Measurements from ENCODE around the gene FADS2. TPM values are rescaled to one million over a fixed set of nuclear protein-coding genes. Genes with fewer than 3 reads are reported as not detected.
A peak's percentile ranks its signal among the peaks of the same experiment; 100 is the strongest.

The FADS2 gene
- total RNA-seq, 1 experiment from 2014 or later: 514 TPM

DNA sequence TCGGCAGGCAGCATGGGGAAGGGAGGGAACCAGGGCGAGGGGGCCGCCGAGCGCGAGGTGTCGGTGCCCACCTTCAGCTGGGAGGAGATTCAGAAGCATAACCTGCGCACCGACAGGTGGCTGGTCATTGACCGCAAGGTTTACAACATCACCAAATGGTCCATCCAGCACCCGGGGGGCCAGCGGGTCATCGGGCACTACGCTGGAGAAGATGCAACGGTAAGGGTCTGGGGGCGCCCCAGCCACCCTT lies 204 bp downstream of the FADS2 start:
- no peaks in the 10 kb centered on the region for H3K9me3 ChIP-seq (ENCODE audit: insufficient read depth, low read depth)
- DNase-seq: no peak
- H4K20me1 ChIP-seq (ENCODE audit: insufficient read depth): no peaks in the 10 kb centered on the region
- POLR2A ChIA-PET (ENCODE audit: unreplicated experiment): interaction anchor here (0.6 to 1.0 kb wide), 5 partner anchors 13 to 86 kb away, joined by 4 to 22 read pairs (median 4); partner anchors contain the start of genes FEN1 and TMEM258
- no peak overlapping the region for H2AFZ ChIP-seq
- H3K4me1 ChIP-seq (replicated peaks; ENCODE audit: insufficient read depth): no peaks in the 10 kb centered on the region
- H3K9me2 ChIP-seq (ENCODE audit: insufficient read depth): no peaks in the 10 kb centered on the region
- no peaks in the 10 kb centered on the region for H3K36me3 ChIP-seq (ENCODE audit: low read depth)
- H3K79me2 ChIP-seq (ENCODE audit: low read depth): no peaks in the 10 kb centered on the region
- intact Hi-C loops (cut with micrococcal nuclease; ENCODE audit: unreplicated experiment): loop anchor here (1.0 kb wide), 1 partner anchor 11 kb away; the partner anchor contains the start of gene FADS1
- no peak overlapping the region for H3K4me2 ChIP-seq
- CTCF ChIA-PET: interaction anchor here (1.3 kb wide), 1 partner anchor 31 kb away, joined by 8 read pairs; no protein-coding TSS in a partner anchor
- TF ChIP-seq EZH2 (IDR thresholded peaks at IDR 0.05; ENCODE audit: low read depth): no peak
- TF ChIP-seq, protein P1, sequence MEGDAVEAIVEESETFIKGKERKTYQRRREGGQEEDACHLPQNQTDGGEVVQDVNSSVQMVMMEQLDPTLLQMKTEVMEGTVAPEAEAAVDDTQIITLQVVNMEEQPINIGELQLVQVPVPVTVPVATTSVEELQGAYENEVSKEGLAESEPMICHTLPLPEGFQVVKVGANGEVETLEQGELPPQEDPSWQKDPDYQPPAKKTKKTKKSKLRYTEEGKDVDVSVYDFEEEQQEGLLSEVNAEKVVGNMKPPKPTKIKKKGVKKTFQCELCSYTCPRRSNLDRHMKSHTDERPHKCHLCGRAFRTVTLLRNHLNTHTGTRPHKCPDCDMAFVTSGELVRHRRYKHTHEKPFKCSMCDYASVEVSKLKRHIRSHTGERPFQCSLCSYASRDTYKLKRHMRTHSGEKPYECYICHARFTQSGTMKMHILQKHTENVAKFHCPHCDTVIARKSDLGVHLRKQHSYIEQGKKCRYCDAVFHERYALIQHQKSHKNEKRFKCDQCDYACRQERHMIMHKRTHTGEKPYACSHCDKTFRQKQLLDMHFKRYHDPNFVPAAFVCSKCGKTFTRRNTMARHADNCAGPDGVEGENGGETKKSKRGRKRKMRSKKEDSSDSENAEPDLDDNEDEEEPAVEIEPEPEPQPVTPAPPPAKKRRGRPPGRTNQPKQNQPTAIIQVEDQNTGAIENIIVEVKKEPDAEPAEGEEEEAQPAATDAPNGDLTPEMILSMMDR (conservative IDR thresholded peaks at IDR 0.05): no peak
- no peak overlapping the region for H3K4me3 ChIP-seq
- no TSS peak for BruUV-seq (replicated peaks)
- H3K27me3 ChIP-seq (ENCODE audit: insufficient read depth, low read depth): no peaks in the 10 kb centered on the region
- no peaks in the 10 kb centered on the region for H3F3A ChIP-seq (ENCODE audit: insufficient read depth, low read depth)
- H3K27ac ChIP-seq: no peak overlapping the region

DNA sequence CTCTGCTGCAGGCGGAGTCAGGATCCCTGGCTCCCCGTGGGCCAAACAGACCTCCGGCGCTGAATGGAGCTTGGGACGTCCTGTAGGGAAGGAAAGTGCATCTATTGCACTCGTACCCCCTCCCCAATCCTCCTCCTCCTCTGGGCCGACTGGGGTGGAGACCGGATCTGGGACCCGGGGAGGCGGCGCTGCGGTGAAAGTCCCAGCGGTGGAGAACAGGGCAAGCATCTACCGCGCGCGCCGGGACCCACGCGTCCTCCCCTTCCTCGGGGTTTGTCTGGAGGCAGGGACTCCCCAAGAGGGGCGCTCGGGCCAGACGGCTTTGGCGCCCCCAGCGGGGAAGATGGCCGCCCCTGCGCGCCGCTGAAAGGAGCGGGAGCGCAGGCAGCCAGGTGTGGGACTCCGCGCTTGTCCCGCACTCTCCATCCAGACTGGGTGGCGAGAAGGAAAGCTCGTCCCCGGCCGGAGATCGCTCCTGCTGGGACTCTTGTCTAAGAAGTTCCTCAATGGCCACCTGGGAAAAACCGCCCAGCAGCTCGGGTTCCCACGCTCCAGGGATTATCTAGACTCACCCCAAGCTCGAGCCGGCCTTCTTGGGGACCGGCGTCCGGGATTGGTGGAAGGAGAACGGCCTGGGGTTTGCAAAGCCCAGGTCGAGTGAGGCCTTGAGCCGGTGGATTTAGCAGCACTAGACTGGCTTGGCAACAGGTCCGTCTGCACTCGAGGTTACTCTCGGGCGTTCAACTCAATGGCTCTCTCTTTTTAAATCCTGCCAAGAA lies 718 bp downstream of the FADS2 start:
- H3K27ac ChIP-seq: no peak overlapping the region
- H3K36me3 ChIP-seq (ENCODE audit: low read depth): no peaks in the 10 kb centered on the region
- H3K4me2 ChIP-seq: no peak overlapping the region
- intact Hi-C loops (cut with micrococcal nuclease; ENCODE audit: unreplicated experiment): loop anchor here (1.0 kb wide), 1 partner anchor 12 kb away; the partner anchor contains the start of gene FADS1
- H3K9me3 ChIP-seq (ENCODE audit: insufficient read depth, low read depth): no peaks in the 10 kb centered on the region
- no peaks in the 10 kb centered on the region for H3K27me3 ChIP-seq (ENCODE audit: insufficient read depth, low read depth)
- no peaks in the 10 kb centered on the region for H3K79me2 ChIP-seq (ENCODE audit: low read depth)
- TF ChIP-seq, protein P1 (conservative IDR thresholded peaks at IDR 0.05): no peak
- TF ChIP-seq EZH2 (IDR thresholded peaks at IDR 0.05; ENCODE audit: low read depth): no peak
- peak in 1 of 2 experiments; percentile 39 for DNase-seq
- BruUV-seq (replicated peaks): TSS peak; percentile 32
- no peaks in the 10 kb centered on the region for H3K4me1 ChIP-seq (replicated peaks; ENCODE audit: insufficient read depth)
- no peaks in the 10 kb centered on the region for H4K20me1 ChIP-seq (ENCODE audit: insufficient read depth)
- no peak overlapping the region for H3K4me3 ChIP-seq
- no peak overlapping the region for H2AFZ ChIP-seq
- no peaks in the 10 kb centered on the region for H3K9me2 ChIP-seq (ENCODE audit: insufficient read depth)
- ChIA-PET POLR2A (ENCODE audit: unreplicated experiment) (interaction anchor here (0.5 to 0.6 kb wide), 3 partner anchors 81 to 143 kb away, joined by 4 to 12 read pairs (median 4); no protein-coding TSS in a partner anchor), CTCF (interaction anchor here (0.6 to 1.4 kb wide), 3 partner anchors 14 to 1871 kb away, joined by 3 to 8 read pairs (median 3); no protein-coding TSS in a partner anchor)
- no peaks in the 10 kb centered on the region for H3F3A ChIP-seq (ENCODE audit: insufficient read depth, low read depth)

DNA sequence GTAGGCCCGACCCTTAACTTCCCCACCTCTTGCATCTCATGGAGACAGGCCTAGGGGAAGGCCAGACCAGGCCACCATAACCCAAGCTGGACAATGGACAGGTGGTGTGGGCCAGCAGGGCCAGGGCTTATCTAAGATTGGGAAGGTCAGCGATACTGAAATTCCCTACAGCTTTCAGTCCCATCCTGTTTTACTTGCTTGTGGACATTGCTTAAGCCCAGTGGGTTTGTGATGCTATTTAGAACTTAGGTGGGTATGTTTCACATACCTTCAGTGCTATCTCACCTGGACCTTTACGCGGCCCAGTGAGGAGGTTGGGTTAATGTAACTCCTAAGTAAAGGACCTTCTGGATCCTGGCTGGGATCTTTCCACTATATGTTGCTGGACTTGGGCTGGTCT lies 1.7 kb downstream of the FADS2 start:
- Histone ChIP-seq H3K4me1 (replicated peaks; ENCODE audit: insufficient read depth) (0 out of 2 replicates have a peak, but pooled peaks cover 5% of the 10 kb centered on the region), H3K27me3 (ENCODE audit: insufficient read depth, low read depth) (no peaks in the 10 kb centered on the region), H2AFZ (no peak overlapping the region), H3K4me3 (no peak overlapping the region), H3K27ac (no peak overlapping the region), H3F3A (ENCODE audit: insufficient read depth, low read depth) (no peaks in the 10 kb centered on the region), H4K20me1 (ENCODE audit: insufficient read depth) (no peaks in the 10 kb centered on the region), H3K79me2 (ENCODE audit: low read depth) (no peaks in the 10 kb centered on the region), H3K4me2 (no peak overlapping the region), H3K9me2 (ENCODE audit: insufficient read depth) (no peaks in the 10 kb centered on the region), H3K36me3 (ENCODE audit: low read depth) (no peaks in the 10 kb centered on the region), H3K9me3 (ENCODE audit: insufficient read depth, low read depth) (no peaks in the 10 kb centered on the region)
- ChIA-PET POLR2A (ENCODE audit: unreplicated experiment) (interaction anchor here (0.6 kb wide), 1 partner anchor 143 kb away, joined by 4 read pairs; no protein-coding TSS in a partner anchor), CTCF (interaction anchor here (0.6 to 1.4 kb wide), 2 partner anchors 15 to 24 kb away, joined by 3 read pairs; no protein-coding TSS in a partner anchor)
- intact Hi-C loops (cut with micrococcal nuclease; ENCODE audit: unreplicated experiment): no loop called here
- no TSS peak for BruUV-seq (replicated peaks)
- DNase-seq: no peak
- no peak for TF ChIP-seq EZH2 (IDR thresholded peaks at IDR 0.05; ENCODE audit: low read depth)
- TF ChIP-seq, protein P1 (conservative IDR thresholded peaks at IDR 0.05): no peak
